NAMALWA (cell line): Measurements from ENCODE around the gene MEI4.
"Not testable (repeated sequence)": the region's sequence is repeated elsewhere in the genome, so short reads cannot be mapped to it uniquely, and the experiment has no call there.

Source experiments
- DNase-seq: peaks from one replicate; pipeline ENCODE4 v3.0.0-alpha.2; 2015; ENCODE audit warnings: low spot score

The MEI4 gene

GRCh38 chr6:77815531-77815930, 162.7 kb downstream of the MEI4 start:
- no peak for DNase-seq

GRCh38 chr6:77816766-77817270, 164.0 kb downstream of the MEI4 start:
- no peak for DNase-seq

GRCh38 chr6:77822265-77822664, 169.4 kb downstream of the MEI4 start:
- DNase-seq = no peak

DNA sequence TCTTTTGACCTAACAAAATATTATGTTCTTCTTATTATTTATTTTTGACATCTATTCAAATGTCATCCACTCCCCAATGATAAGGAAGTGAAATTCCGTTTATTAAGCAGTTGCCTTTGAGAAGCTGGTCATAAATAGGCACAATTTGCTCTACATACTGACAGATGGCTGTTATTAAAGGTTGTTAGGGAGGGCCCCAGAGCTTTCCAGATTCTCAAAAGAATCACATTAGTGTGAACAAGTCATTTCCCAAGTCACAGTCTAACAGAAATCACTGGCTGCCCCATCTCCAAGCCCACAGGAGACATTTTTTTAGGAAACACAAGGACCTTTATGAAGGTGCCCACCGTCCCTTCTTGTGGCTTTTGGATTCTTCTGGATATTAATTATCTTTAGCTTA, 172.4 kb downstream of the MEI4 start:
- DNase-seq = no peak

GRCh38 chr6:77829736-77830135, 176.9 kb downstream of the MEI4 start:
- no peak for DNase-seq

- not testable (repeated sequence) for DNase-seq
Observed at GRCh38 chr6:77833749-77834148, 180.9 kb downstream of the MEI4 start.

- DNase-seq = no peak
Observed at GRCh38 chr6:77834591-77834996, 181.8 kb downstream of the MEI4 start.

GRCh38 chr6:77837034-77837784, 184.4 kb downstream of the MEI4 start:
- no peak for DNase-seq

DNA sequence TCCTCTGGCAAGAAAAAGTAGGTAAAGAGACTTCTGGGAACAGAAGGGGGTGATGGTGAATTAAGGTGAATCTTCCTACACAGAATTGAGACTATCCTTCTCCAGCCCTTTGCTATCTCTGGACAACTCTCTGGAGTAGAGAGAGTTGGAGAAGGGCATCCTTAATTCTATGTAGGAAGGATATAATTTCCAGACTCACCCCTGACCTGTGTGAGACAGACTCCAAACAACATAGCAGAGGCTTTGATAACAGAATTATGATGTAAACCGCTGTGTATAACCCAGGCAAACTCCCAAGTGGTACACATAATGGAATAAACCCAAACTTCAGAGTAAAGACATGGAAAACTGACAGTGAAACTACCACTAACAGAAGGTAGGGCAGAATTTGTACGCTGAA, 186.5 kb downstream of the MEI4 start:
- DNase-seq = no peak

DNA sequence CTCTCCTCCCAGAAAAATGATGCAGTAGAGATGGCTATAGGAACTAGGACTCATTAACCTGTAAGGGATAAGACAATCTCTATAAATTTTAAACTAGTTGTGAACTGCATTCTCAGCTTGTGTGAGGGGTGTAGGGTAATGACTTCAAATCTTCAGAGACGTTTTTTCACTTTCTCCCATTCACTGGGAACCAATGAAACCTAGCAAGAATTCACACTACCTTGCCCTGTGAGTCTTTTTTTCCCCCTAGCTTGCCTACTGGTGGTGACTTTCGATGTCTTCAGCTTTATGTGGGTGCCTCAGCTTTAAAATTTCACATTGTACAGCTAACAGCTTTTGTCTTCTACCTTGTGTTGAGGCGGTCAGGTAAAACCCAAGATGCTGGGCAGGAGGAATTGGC, 192.0 kb downstream of the MEI4 start:
- no peak for DNase-seq

- no peak for DNase-seq
Observed at GRCh38 chr6:77853401-77853800, 200.6 kb downstream of the MEI4 start.

GRCh38 chr6:77856391-77856790, 203.6 kb downstream of the MEI4 start:
- no peak for DNase-seq

DNA sequence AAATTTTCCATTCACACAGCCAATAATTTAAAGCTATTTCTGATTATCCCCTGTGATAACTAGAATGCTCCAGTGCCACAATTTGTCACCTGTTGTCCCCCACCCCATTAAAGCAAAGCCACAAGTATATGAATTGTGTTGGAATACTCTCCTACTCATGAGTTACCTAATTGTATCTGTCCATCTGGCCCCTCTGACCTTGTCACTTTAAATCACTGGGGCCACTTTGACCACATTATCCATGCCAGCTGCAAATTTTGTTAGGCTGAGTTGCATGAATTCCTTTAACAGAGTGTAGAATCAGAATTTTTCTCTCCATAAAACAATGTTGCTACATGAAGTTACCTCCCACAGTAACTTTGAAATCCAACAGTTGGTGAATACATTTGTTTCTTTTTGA, 204.6 kb downstream of the MEI4 start:
- no peak for DNase-seq

DNA sequence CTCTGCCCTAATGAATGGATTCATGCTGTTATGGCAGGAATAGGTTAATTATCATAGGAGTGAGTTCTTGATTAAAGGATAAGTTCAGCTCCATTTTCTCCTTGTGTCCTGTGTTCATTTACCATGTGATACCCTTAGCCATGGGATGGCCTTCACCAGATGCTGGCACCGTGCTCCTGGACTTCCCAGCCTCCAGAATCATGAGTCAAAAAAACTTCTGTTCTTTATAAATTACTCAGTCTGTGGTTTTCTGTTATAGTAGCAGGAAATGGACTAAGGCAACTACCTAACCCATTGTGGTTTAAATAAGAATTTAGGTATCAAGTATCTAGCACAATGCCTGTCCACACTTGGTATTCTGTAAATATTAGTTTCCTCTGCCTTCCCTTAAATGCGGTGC, 223.5 kb downstream of the MEI4 start:
- DNase-seq = no peak

DNA sequence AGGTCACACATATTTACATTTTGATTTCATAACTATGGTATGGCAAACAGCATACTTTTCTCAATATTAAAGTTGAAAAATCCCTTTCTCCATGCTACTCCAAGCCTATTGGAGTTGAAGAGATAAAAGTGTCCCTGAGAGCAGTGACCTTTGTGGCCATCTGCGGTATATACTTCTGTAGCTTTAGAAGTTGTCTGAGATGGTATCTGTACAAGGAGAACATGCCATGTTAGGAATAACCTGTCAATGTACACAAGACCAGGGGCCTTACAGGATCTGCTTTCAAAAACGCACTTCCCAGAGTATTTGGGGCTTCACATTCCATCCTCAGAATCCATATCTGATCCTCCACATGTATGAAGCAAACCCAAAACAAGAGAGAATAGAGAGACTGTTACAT, 226.7 kb downstream of the MEI4 start:
- DNase-seq = no peak

- DNase-seq = no peak
Observed at GRCh38 chr6:77880501-77880900, 227.7 kb downstream of the MEI4 start.

GRCh38 chr6:77883851-77884250, 231.0 kb downstream of the MEI4 start:
- no peak for DNase-seq

- DNase-seq = no peak
Observed at GRCh38 chr6:77893391-77893790, 240.6 kb downstream of the MEI4 start.

- DNase-seq = no peak
Observed at GRCh38 chr6:77906070-77906469, 253.2 kb downstream of the MEI4 start.

GRCh38 chr6:77910826-77911225, 258.0 kb downstream of the MEI4 start:
- DNase-seq = no peak

DNA sequence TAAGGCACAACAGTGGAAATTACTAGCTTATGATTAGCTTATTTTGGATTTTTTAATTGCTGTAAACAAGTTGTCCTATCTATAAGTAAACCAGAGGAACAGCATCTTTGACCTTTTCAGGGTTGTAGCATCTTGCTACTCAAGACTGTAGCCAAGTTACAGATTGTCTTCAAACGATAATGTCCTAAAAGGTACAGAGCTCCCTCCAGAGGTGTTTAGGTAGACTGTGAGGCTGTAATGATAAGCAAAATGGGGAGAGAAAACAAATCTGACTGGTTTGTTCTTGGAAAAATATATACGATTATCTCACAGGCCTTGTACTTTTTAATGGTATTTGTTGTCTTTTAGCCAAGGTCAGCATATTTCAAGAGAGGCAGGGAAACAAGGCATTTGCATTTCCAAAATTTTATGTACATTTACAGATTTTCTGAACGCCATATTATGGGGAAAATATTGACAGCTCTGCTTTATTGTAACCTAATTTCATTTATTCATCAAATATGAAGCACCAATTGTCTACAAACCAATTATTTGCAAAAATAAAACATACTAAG, 273.4 kb downstream of the MEI4 start:
- peak; percentile 7 for DNase-seq

- DNase-seq = no peak
Observed at GRCh38 chr6:77930382-77930781, 277.5 kb downstream of the MEI4 start.

DNA sequence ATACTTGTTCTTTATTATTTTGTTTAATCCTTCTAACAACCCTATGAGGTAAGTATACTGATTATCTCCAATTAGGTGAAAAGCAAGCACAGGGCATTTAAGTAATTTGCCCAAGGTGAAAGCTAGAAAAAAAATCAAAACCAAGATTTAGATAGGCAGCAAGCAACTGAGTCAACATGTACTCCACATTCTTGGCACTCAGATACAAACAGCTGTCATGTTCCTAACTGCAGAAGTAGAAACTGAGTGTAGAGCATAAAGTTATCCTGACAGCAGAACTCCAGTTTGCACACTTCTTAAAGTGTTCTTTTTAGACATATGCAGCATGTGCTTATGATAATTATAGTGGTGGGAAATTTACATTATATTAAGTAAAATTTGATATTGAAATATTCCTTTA, 278.1 kb downstream of the MEI4 start:
- no peak for DNase-seq

DNA sequence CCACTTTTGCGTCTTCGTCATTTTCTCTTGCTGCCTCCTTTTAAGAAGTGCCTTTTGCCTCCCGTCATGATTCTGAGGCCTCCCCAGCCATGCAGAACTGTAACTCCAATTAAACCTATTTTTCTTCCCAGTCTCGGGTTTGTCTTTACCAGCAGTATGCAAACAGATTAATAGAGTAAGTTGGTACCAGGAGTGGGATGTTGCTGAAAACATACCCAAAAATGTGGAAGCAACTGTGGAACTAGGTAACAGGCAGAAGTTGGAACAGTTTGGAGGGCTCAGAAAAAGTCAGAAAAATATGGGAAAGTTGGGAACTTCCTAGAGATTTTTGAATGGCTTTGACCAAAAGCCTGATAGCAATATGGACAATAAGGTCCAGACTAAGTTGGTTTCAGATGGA, 309.2 kb downstream of the MEI4 start:
- no peak for DNase-seq
